Trophoblast cell (in vitro differentiated cells and primary cell): ENCODE results near the gene MSANTD1. TPM values are rescaled to one million over a fixed set of nuclear protein-coding genes. Genes with fewer than 3 reads are reported as not detected.

Experiments used
- DNase-seq, 2 donors: peaks; one replicate each; pipeline ENCODE4 v3.0.0-alpha.2; 2016
- H2AFZ ChIP-seq: 2 replicates; pipeline ENCODE4 v1.6.1; 2013; ENCODE audit warnings: low read length, moderate library complexity, mild to moderate bottlenecking; ENCODE audit not compliant: insufficient read depth, poor library complexity
- H2AK5ac ChIP-seq: 2 replicates; pipeline ENCODE4 v1.6.1; 2013; ENCODE audit warnings: mild to moderate bottlenecking, low read length
- H2BK120ac ChIP-seq: 2 replicates; pipeline ENCODE4 v1.6.1; 2013; ENCODE audit warnings: low read length, mild to moderate bottlenecking, moderate library complexity; ENCODE audit not compliant: insufficient read depth, poor library complexity
- H2BK12ac ChIP-seq: 2 replicates; pipeline ENCODE4 v1.6.1; 2013; ENCODE audit warnings: mild to moderate bottlenecking, low read length, moderate library complexity
- H2BK5ac ChIP-seq: 2 replicates; pipeline ENCODE4 v1.6.1; 2013; ENCODE audit warnings: low read length, low read depth, moderate library complexity, mild to moderate bottlenecking; ENCODE audit not compliant: poor library complexity
- H3K14ac ChIP-seq: 2 replicates; pipeline ENCODE4 v1.6.1; 2013; ENCODE audit warnings: mild to moderate bottlenecking, low read length
- H3K18ac ChIP-seq: 2 replicates; pipeline ENCODE4 v1.6.1; 2013; ENCODE audit warnings: mild to moderate bottlenecking, low read length
- H3K23ac ChIP-seq: 2 replicates; pipeline ENCODE4 v1.6.1; 2013; ENCODE audit warnings: low read length
- H3K27ac ChIP-seq: 2 replicates; pipeline ENCODE4 v1.5.1; 2013; ENCODE audit warnings: low read depth, mild to moderate bottlenecking, inconsistent platforms, low read length, moderate library complexity
- H3K27me3 ChIP-seq: 2 replicates; pipeline ENCODE4 v1.6.1; 2013; ENCODE audit warnings: inconsistent platforms, mild to moderate bottlenecking, low read length, moderate library complexity; ENCODE audit not compliant: insufficient read depth
- H3K36me3 ChIP-seq, 2 experiments: 1 replicate in 1 of 2; 2 replicates in 1 of 2; pipeline ENCODE4 v1.6.1; 2013; ENCODE audit warnings: low read length in 2 of 2, mild to moderate bottlenecking in 2 of 2, moderate library complexity in 1 of 2; ENCODE audit not compliant: insufficient read depth in 2 of 2, control insufficient read depth in 1 of 2
- H3K4ac ChIP-seq: 2 replicates; pipeline ENCODE4 v1.6.1; 2013; ENCODE audit warnings: low read depth, mild to moderate bottlenecking, low read length, moderate library complexity
- H3K4me1 ChIP-seq, 2 experiments: 1 replicate in 1 of 2; 2 replicates in 1 of 2; pipeline ENCODE4 v1.6.1; 2013; ENCODE audit warnings: low read length in 2 of 2, mild to moderate bottlenecking in 2 of 2, moderate library complexity in 1 of 2; ENCODE audit not compliant: insufficient read depth in 2 of 2, control insufficient read depth in 1 of 2
- H3K4me2 ChIP-seq: 2 replicates; pipeline ENCODE4 v1.6.1; 2013; ENCODE audit warnings: inconsistent platforms, mild to moderate bottlenecking, low read length, moderate library complexity
- H3K4me3 ChIP-seq: 2 replicates; pipeline ENCODE4 v1.5.1; 2013; ENCODE audit warnings: mild to moderate bottlenecking, low read depth, low read length, inconsistent platforms
- H3K79me1 ChIP-seq: one replicate; pipeline ENCODE4 v1.6.1; 2013; ENCODE audit warnings: low read length
- H3K79me2 ChIP-seq: 2 replicates; pipeline ENCODE4 v1.6.1; 2013; ENCODE audit warnings: low read length, mild to moderate bottlenecking; ENCODE audit not compliant: control insufficient read depth, insufficient read depth, poor library complexity
- H3K9ac ChIP-seq: 2 replicates; pipeline ENCODE4 v1.6.1; 2013; ENCODE audit warnings: mild to moderate bottlenecking, low read length
- H3K9me3 ChIP-seq: 2 replicates; pipeline ENCODE4 v1.6.1; 2013; ENCODE audit warnings: low read depth, mild to moderate bottlenecking, control low read depth, inconsistent platforms, low read length; ENCODE audit not compliant: insufficient read depth
- H4K12ac ChIP-seq: 2 replicates; pipeline ENCODE4 v1.6.1; 2013; ENCODE audit warnings: low read depth, mild to moderate bottlenecking, low read length, moderate library complexity
- H4K8ac ChIP-seq: 2 replicates; pipeline ENCODE4 v1.6.1; 2013; ENCODE audit warnings: low read depth, mild to moderate bottlenecking, low read length, moderate library complexity
- H4K91ac ChIP-seq: one replicate; pipeline ENCODE4 v1.6.1; 2013; ENCODE audit warnings: low read depth, mild to moderate bottlenecking, low read length, moderate library complexity
- WGBS: extraction: QIAGEN DNeasy Blood & Tissue Kit; methylation state at CpG from one replicate; pipeline ENCODE4 v1.1.7; 2013; ENCODE audit warnings: missing lambda C conversion rate; ENCODE audit not compliant: insufficient read length, insufficient coverage; ENCODE audit errors: extremely low coverage; 5-methylcytosine and 5-hydroxymethylcytosine counted together
- polyA plus RNA-seq: library from polyadenylated mRNA; stranded (reverse); fragments of 200-250 nt; gene quantifications from 2 replicates; pipeline ENCODE4 v1.2.3, GENCODE V29; 2013

MSANTD1 gene
- 0.15 and 0.23 TPM in 2 replicates for polyA plus RNA-seq

GRCh38 chr4:3248811-3249661 lies at the start of gene MSANTD1:
MSANTD1 (plus strand) TSS chr4:3249159; CDS start chr4:3249223, 64 bp downstream.
- no CpG with 5 or more reads among the region's 72 CpGs for WGBS
- Histone ChIP-seq H4K91ac (no peak within 1 kb of the TSS), H3K79me2 (no peaks in the 10 kb centered on the region), H3K4me1 (no peaks in the 10 kb centered on the region), H3K27ac (no peak within 1 kb of the TSS), H4K12ac (no peak within 1 kb of the TSS), H2BK12ac (no peak within 1 kb of the TSS), H3K27me3 (no peaks in the 10 kb centered on the region), H3K18ac (no peak within 1 kb of the TSS), H3K4ac (no peak within 1 kb of the TSS), H3K4me2 (no peak within 1 kb of the TSS), H3K14ac (no peak within 1 kb of the TSS), H3K4me3 (peak within 1 kb of the TSS; percentile 31), H3K9ac (no peak within 1 kb of the TSS), H2AK5ac (no peak within 1 kb of the TSS), H3K36me3 (peaks cover 0 to 4% of the 10 kb centered on the region in 2 experiments), H4K8ac (no peak within 1 kb of the TSS), H3K9me3 (no peaks in the 10 kb centered on the region), H2BK5ac (no peak within 1 kb of the TSS), H3K79me1 (no peaks in the 10 kb centered on the region), H3K23ac (no peak within 1 kb of the TSS), H2BK120ac (no peak within 1 kb of the TSS), H2AFZ (no peak within 1 kb of the TSS)
- peak in 1 of 2 donors; percentile 34 for DNase-seq

GRCh38 chr4:3199653-3200422 lies 49.1 kb upstream of the MSANTD1 start:
- Histone ChIP-seq H3K9ac (no peak overlapping the region), H2BK120ac (no peak overlapping the region), H3K18ac (no peak overlapping the region), H2BK5ac (no peak overlapping the region), H3K27me3 (no peaks in the 10 kb centered on the region), H3K4ac (no peak overlapping the region), H3K23ac (no peak overlapping the region), H3K4me3 (peak overlapping the region; percentile 2), H3K14ac (no peak overlapping the region), H4K12ac (no peak overlapping the region), H3K36me3 (peaks cover 34 to 45% of the 10 kb centered on the region in 2 experiments), H2AK5ac (no peak overlapping the region), H2AFZ (no peak overlapping the region), H3K9me3 (no peaks in the 10 kb centered on the region), H4K8ac (no peak overlapping the region), H4K91ac (no peak overlapping the region), H3K4me2 (no peak overlapping the region), H3K79me1 (no peaks in the 10 kb centered on the region), H3K27ac (no peak overlapping the region), H3K79me2 (no peaks in the 10 kb centered on the region), H3K4me1 (no peaks in the 10 kb centered on the region), H2BK12ac (no peak overlapping the region)
- no peak for DNase-seq
- WGBS, result no CpG with 5 or more reads among the region's 17 CpGs

GRCh38 chr4:3200423-3201090 lies 48.4 kb upstream of the MSANTD1 start:
- Histone ChIP-seq H3K79me2 (no peaks in the 10 kb centered on the region), H3K4me3 (no peak overlapping the region), H3K4me1 (no peaks in the 10 kb centered on the region), H3K4ac (no peak overlapping the region), H3K18ac (no peak overlapping the region), H3K27ac (no peak overlapping the region), H3K4me2 (no peak overlapping the region), H2BK12ac (no peak overlapping the region), H3K36me3 (peaks cover 29 to 40% of the 10 kb centered on the region in 2 experiments), H2BK120ac (no peak overlapping the region), H3K23ac (no peak overlapping the region), H4K12ac (no peak overlapping the region), H3K27me3 (no peaks in the 10 kb centered on the region), H3K79me1 (no peaks in the 10 kb centered on the region), H4K8ac (no peak overlapping the region), H3K9ac (no peak overlapping the region), H2BK5ac (no peak overlapping the region), H4K91ac (no peak overlapping the region), H3K14ac (no peak overlapping the region), H2AFZ (no peak overlapping the region), H3K9me3 (no peaks in the 10 kb centered on the region), H2AK5ac (no peak overlapping the region)
- no peak for DNase-seq
- no CpG with 5 or more reads among the region's 8 CpGs for WGBS
